Subcutaneous abdominal adipose tissue (tissue), 5 donors: ENCODE data around the gene BANP.
"Not testable (repeated sequence)": the region's sequence is repeated elsewhere in the genome, so short reads cannot be mapped to it uniquely, and the experiment has no call there.

Experiments used
- H3K27ac ChIP-seq: one replicate; pipeline ENCODE4 v1.7.0; 2013; ENCODE audit warnings: low read depth, mild to moderate bottlenecking, inconsistent platforms, low read length, moderate library complexity
- H3K27me3 ChIP-seq, 5 donors: one replicate each; pipeline ENCODE4 v1.7.0; 2013; ENCODE audit warnings: low read length in 5 of 5, inconsistent platforms in 1 of 5; ENCODE audit not compliant: control insufficient read depth in 5 of 5, insufficient read depth in 4 of 5
- H3K36me3 ChIP-seq, 5 donors: one replicate each; pipeline ENCODE4 v1.7.0; 2013; ENCODE audit warnings: low read length in 5 of 5; ENCODE audit not compliant: control insufficient read depth in 5 of 5, insufficient read depth in 5 of 5
- H3K4me1 ChIP-seq, 5 donors: one replicate each; pipeline ENCODE4 v1.7.0; 2013; ENCODE audit warnings: low read length in 5 of 5, mild to moderate bottlenecking in 3 of 5, moderate library complexity in 1 of 5; ENCODE audit not compliant: control insufficient read depth in 5 of 5, insufficient read depth in 5 of 5
- H3K4me3 ChIP-seq, 5 donors: one replicate each; pipeline ENCODE4 v1.7.0; 2013; ENCODE audit warnings: low read length in 5 of 5, low read depth in 1 of 5
- H3K9ac ChIP-seq, 5 donors: one replicate each; pipeline ENCODE4 v1.7.0; 2013; ENCODE audit warnings: low read length in 5 of 5, mild to moderate bottlenecking in 4 of 5, moderate library complexity in 3 of 5
- H3K9me3 ChIP-seq, 5 donors: one replicate each; pipeline ENCODE4 v1.7.0; 2013; ENCODE audit warnings: low read length in 5 of 5; ENCODE audit not compliant: control insufficient read depth in 5 of 5
- donor health status: healthy.
- donor health status: healthy.
- donor health status: healthy.
- donor health status: healthy.
- donor health status: healthy.

Gene BANP

DNA sequence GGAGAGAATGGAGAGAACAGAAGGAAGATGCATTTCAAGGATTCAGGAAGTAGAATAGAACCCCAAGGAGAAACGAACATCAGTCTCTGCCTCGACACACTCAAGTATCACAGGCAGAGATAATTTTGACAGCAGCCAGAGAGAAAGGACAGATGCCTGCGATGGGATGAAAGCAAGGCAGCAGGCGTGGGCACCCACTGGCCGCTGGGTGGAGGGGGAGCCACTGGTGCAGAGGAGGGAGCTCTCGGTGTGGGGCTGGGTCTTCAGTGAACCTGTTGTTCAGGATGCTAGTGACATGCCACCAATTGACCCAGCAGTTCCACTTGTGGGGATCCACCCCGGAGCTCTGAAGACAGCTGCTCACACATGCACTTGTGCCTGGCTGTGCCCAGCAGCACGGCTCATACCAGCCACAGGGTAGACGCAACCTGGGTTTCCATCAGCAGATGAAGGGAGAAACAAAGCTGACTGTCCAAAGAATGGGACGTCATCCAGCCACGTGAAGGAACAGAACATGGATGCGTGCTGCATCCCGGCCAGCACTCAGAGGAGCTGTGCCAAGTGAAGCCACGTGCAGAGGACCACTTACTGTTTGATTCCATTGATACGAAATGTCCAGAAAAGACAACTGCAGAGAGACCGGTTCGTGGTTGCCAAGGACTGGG is 127.0 kb downstream of the BANP start:
- Histone ChIP-seq H3K27me3 (no peaks in the 10 kb centered on the region), H3K4me3 (no peak overlapping the region), H3K27ac (no peak overlapping the region), H3K9me3 (no peaks in the 10 kb centered on the region), H3K9ac (no peak overlapping the region), H3K36me3 (peaks cover 0 to 54% (median 34%) of the 10 kb centered on the region in 5 donors), H3K4me1 (no peaks in the 10 kb centered on the region)

DNA sequence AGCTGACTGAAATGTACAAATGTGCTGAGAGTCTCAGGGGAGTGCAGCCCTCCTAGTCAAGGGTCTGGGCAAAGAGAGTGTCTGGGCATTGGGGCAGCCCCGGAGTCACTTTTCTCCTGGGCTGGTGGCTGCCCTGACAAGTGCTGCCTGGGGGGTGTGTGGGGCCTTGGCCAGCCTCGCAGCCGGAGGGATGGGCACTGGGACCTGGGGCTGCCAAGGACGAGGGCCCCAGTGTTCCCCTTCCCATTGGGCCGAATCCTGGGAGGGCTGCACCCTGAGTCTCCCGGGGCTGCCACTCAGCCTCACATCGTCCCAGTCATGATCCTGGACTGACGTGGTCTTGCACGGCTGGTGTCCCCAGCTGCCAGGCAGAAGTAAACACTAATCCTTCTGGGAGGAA is 132.3 kb downstream of the BANP start:
- Histone ChIP-seq H3K4me3 (no peak overlapping the region), H3K27me3 (peaks cover 12 to 18% (median 14%) of the 10 kb centered on the region in 5 donors), H3K27ac (no peak overlapping the region), H3K4me1 (peaks cover 0 to 16% (median 5%) of the 10 kb centered on the region in 5 donors), H3K9ac (no peak overlapping the region), H3K9me3 (no peaks in the 10 kb centered on the region), H3K36me3 (peaks cover 0 to 6% (median 6%) of the 10 kb centered on the region in 5 donors)

DNA sequence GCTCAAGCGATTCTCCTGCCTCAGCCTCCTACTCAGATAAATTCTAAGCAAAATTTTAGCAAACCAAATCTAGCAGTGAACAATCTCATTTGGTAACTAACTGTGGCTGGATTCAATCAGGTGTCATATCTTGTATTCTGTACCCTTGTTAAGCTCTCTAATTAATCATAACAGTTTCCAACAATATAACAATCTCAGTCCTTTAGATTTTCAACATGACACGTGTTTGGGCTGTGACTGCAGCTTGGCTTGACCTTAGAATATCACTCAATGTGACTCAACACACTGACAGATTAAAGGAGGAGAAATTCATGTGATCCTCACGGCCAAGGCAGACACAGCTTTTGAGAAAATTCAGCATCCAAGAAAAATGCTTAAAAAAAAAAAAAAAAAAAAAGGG is 133.6 kb downstream of the BANP start:
- H3K4me3 ChIP-seq: no peak overlapping the region
- peaks cover 0 to 27% (median 17%) of the 10 kb centered on the region in 5 donors for H3K4me1 ChIP-seq
- H3K27ac ChIP-seq: no peak overlapping the region
- H3K9ac ChIP-seq: no peak overlapping the region
- H3K27me3 ChIP-seq: peaks cover 12 to 18% (median 14%) of the 10 kb centered on the region in 5 donors
- H3K36me3 ChIP-seq: peaks cover 0 to 6% (median 5%) of the 10 kb centered on the region in 5 donors
- no peaks in the 10 kb centered on the region for H3K9me3 ChIP-seq

DNA sequence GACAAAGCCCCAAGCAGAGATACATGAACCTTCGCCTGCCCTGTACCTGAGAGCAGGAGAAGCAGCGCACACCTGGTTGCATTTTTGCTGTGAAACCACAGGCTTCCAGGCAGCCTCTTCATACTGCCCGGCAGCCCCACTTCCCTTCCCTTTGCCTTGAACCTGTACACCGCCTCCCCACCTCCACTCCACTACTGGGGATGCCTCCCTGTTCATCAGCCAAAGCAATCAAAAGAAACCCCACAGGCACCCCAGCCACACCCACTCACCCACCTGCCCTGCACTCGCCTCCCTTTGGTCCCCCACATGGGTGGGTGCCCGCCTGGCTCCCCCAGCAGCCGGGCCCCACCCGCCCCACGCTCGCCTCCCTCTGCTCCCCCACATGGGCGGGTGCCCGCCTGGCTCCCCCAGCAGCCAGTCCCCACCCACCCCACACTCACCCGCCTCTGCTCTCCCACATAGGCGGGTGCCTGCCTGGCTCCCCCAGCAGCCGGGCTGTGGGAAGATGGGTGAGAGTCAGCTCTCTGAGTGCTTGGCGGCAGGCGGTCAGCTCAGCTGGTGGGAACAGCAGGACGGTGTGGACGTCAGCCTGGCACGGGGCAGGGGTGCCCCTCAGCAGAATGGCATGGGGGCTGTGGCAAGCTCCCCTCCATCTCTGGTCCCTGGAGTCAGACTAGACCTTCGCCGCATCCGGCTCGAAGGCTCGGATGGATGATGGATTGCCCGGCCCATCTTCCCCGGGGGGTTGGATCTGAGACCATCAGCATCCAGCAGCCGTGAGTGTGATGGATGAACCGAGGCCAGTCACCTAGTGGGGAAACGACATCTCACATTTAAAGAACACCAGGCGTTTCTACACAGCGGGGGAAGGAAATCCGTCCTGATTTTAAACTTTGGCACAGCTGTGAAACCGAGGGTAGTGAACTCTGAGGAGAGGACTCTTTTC is 135.6 kb downstream of the BANP start:
- H3K36me3 ChIP-seq: peaks cover 0 to 6% (median 5%) of the 10 kb centered on the region in 5 donors
- H3K4me1 ChIP-seq: peaks cover 0 to 42% (median 31%) of the 10 kb centered on the region in 5 donors
- H3K4me3 ChIP-seq: peak overlapping the region in 2 of 5 donors; percentile 11 to 29
- no peaks in the 10 kb centered on the region for H3K9me3 ChIP-seq
- H3K27me3 ChIP-seq: peaks cover 12 to 18% (median 14%) of the 10 kb centered on the region in 5 donors
- H3K9ac ChIP-seq: no peak overlapping the region
- no peak overlapping the region for H3K27ac ChIP-seq

DNA sequence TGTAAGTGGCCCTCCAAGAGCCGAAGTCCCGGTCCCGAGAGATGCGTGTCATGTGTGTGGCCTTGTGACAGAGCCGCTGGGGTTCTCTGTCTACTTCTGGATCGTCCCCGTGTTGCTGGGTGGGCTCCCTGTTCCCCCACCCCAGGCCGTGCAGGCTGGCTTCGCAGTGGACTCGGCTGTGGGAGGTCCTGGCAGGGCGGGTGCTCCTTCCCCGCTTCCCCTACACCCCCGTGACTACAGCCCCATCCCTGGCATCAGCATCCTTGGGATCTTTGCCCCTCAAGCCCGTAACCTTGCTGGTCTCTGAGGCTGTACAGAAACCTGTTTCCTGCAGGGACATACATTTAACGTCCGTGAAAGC is 136.3 kb downstream of the BANP start:
- H3K27me3 ChIP-seq: peaks cover 12 to 18% (median 14%) of the 10 kb centered on the region in 5 donors
- peaks cover 0 to 5% (median 4%) of the 10 kb centered on the region in 5 donors for H3K36me3 ChIP-seq
- no peaks in the 10 kb centered on the region for H3K9me3 ChIP-seq
- peaks cover 0 to 45% (median 33%) of the 10 kb centered on the region in 5 donors for H3K4me1 ChIP-seq
- no peak overlapping the region for H3K9ac ChIP-seq
- H3K4me3 ChIP-seq: peak overlapping the region in 1 of 5 donors; percentile 29
- H3K27ac ChIP-seq: no peak overlapping the region

DNA sequence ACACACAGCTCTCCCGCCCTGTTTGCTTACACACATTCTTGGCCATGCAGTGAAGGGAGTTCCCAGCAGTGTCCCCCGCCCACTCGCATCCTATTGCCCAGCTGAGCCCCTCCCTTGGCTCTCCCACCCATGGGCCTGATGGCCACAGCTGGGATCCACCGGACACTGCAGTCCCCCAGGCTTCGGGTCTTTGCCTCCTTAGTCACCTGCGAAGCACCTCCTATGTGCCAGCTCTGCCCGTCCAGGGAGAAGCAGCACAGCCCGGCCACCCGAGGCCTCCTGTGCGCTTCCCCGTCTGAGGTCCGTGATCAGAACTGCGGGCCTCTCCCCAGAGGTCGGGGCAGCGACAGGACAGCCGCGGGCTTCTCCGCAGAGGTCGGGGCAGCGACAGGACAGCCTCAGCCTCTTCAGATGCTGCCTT is 136.9 kb downstream of the BANP start:
- H3K36me3 ChIP-seq: no peaks in the 10 kb centered on the region

DNA sequence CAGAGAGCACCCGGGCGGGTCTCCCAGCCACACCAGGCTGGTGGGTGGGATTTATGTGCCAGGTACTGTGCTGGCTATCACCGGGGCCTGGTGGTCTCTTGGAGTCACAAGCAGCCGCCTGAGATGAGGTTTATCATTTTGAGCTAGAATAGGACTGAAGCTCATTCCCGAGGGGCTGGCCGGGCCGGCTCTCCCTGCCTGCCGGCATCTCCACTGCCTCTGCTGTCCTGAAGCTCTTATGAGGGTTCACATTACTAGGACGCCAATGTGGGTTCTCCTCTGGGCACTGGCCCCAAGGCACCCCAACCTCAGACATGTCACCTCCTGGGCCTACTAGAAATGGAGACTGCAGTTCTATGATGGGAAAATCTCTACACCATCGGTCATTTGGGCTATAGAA is 137.4 kb downstream of the BANP start:
- not testable (repeated sequence) for H3K9ac ChIP-seq, H3K27ac ChIP-seq, H3K9me3 ChIP-seq, H3K36me3 ChIP-seq
- Histone ChIP-seq H3K4me3 (peak overlapping the region in 1 of 5 donors; percentile 32), H3K27me3 (peaks cover 12 to 18% (median 14%) of the 10 kb centered on the region in 5 donors), H3K4me1 (peaks cover 0 to 45% (median 34%) of the 10 kb centered on the region in 5 donors)

More for the DNA sequence above, 136.9 kb downstream of the BANP start:
- H3K4me1 ChIP-seq: peaks cover 0 to 45% (median 33%) of the 10 kb centered on the region in 5 donors
- H3K9me3 ChIP-seq: no peaks in the 10 kb centered on the region
- peaks cover 12 to 18% (median 14%) of the 10 kb centered on the region in 5 donors for H3K27me3 ChIP-seq
- no peak overlapping the region for H3K9ac ChIP-seq
- H3K27ac ChIP-seq: no peak overlapping the region
- peak overlapping the region in 1 of 5 donors; percentile 29 for H3K4me3 ChIP-seq

DNA sequence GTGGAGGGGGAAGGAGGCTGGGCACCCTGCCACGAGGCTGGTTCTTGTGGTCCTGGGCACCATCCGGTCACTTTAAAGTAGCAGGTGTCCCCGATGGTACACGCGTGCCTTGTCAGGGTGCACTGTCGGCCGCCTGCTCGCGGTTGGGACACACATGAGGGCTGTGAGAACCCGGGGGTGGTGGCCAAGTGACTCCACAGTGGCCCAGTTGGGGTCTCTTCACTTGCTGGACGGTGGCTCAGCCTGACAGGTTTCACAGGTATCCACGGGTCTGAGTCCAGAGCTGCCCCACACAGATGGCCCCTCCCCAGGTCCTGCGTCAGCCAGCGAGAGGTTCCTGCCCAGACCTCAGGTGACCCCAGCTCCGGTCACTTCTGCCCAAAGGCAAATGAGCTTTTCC is 137.8 kb downstream of the BANP start:
- H3K4me1 ChIP-seq: peaks cover 0 to 48% (median 39%) of the 10 kb centered on the region in 5 donors
- H3K27ac ChIP-seq, H3K9ac ChIP-seq, H3K9me3 ChIP-seq, H3K4me3 ChIP-seq, H3K36me3 ChIP-seq: not testable (repeated sequence)
- H3K27me3 ChIP-seq: peaks cover 12 to 19% (median 15%) of the 10 kb centered on the region in 5 donors

DNA sequence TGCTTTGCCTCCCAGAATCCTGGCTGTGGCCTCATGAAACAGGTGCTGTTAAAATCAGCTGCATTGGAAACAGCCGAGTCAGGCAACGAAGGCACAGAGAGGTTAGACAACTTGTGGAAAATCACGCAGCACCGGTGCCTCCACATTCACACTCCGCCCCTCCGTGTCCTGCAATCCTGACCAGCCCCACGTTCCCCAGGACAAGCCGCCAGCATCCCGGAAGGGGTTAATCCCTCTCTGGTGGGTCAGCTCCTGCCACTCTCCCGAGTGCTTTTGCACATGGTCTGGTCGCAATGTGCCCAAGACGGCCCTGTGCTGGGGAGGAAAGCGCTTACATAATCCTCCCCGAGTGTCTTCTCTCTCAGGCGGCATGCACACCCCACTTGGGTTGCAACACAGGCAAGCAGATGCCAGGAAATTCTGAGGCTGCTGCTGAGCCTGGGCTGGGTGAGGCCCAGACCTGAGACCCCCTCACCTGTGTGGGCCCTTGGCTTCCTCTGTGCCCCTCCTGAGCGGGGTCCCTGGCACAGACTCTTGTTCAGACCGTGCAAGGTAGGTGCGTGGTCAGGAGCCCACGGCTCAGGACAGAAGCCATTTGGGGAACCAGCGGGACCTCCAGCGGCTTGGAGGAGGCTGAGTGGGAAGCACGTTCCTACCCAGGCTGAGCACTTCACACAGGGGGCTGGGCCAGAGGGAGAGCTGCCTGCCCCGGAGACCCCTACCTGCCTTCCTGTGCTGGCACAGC is 138.6 kb downstream of the BANP start:
- H3K9me3 ChIP-seq, H3K36me3 ChIP-seq, H3K9ac ChIP-seq, H3K27ac ChIP-seq: not testable (repeated sequence)
- H3K27me3 ChIP-seq: peaks cover 12 to 22% (median 16%) of the 10 kb centered on the region in 5 donors
- H3K4me1 ChIP-seq: peaks cover 0 to 51% (median 40%) of the 10 kb centered on the region in 5 donors
- H3K4me3 ChIP-seq: peak overlapping the region in 1 of 5 donors; percentile 35
